Measurements from ENCODE around the gene CRYBG1. TPM values are rescaled to one million over a fixed set of nuclear protein-coding genes. Genes with fewer than 3 reads are reported as not detected.

CRYBG1 gene
- total and polyA plus RNA-seq, 2 of the 4 experiments (the other 2 are of a cell fraction) = 0.38 to 1.1 TPM

GRCh38 chr6:106617302-106617701 is 256.8 kb downstream of the CRYBG1 start:
- no peaks in the 10 kb centered on the region for H3K79me1 ChIP-seq (ENCODE audit: low read depth in 1 of 2, low read length in 2 of 2)
- ChIA-PET POLR2A (ENCODE audit: unreplicated experiment) (no interaction called here), CTCF (no interaction called here)
- no peaks in the 10 kb centered on the region for H3K9me3 ChIP-seq (ENCODE audit: control insufficient read depth, insufficient read depth, low read length)
- no peak overlapping the region for H2AK5ac ChIP-seq (ENCODE audit: low read depth, low read length)
- H3K27ac ChIP-seq (ENCODE audit: insufficient read depth, low read length) = no peak overlapping the region
- H4K5ac ChIP-seq (ENCODE audit: low read depth, low read length) = no peak overlapping the region
- no peak overlapping the region for H2AFZ ChIP-seq (replicated peaks; ENCODE audit: low read length, poor library complexity)
- H3K23ac ChIP-seq (ENCODE audit: low read depth, low read length) = no peak overlapping the region
- no TSS peak for BruUV-seq (replicated peaks)
- no peak overlapping the region for H4K91ac ChIP-seq (ENCODE audit: insufficient read depth, low read depth, low read length)
- H3K14ac ChIP-seq (replicated peaks; ENCODE audit: low read depth, low read length) = no peak overlapping the region
- no peak overlapping the region for H2AK9ac ChIP-seq (replicated peaks; ENCODE audit: low read depth, low read length, poor library complexity)
- no peak overlapping the region for H2BK15ac ChIP-seq (ENCODE audit: low read depth, low read length)
- no peak overlapping the region for H3K4me3 ChIP-seq (ENCODE audit: insufficient read depth, low read depth, low read length)
- H3K4me2 ChIP-seq (ENCODE audit: low read depth, low read length) = no peak overlapping the region
- no peak overlapping the region for H2BK120ac ChIP-seq (ENCODE audit: low read depth, low read length)
- no peaks in the 10 kb centered on the region for H3K27me3 ChIP-seq (ENCODE audit: control insufficient read depth, insufficient read depth, low read length)
- no peak overlapping the region for H3K18ac ChIP-seq (ENCODE audit: low read depth, low read length)
- H3K4ac ChIP-seq (ENCODE audit: low read depth, low read length) = no peak overlapping the region
- TF ChIP-seq SMC3 (IDR thresholded peaks at IDR 0.05; ENCODE audit: low read depth, low read length) (no peak), POLR2A (IDR thresholded peaks at IDR 0.05; ENCODE audit: low read depth, low read length) (no peak), RFX5 (IDR thresholded peaks at IDR 0.05; ENCODE audit: low read depth, low read length) (no peak), MXI1 (IDR thresholded peaks at IDR 0.05; ENCODE audit: borderline replicate concordance, low read depth, low read length) (no peak), USF2 (IDR thresholded peaks at IDR 0.05; ENCODE audit: low read depth, low read length) (no peak), FOS (IDR thresholded peaks at IDR 0.05; ENCODE audit: low read depth, low read length) (no peak), MAZ (IDR thresholded peaks at IDR 0.05; ENCODE audit: borderline replicate concordance, low read depth, low read length) (no peak)
- H4K20me1 ChIP-seq (ENCODE audit: insufficient read depth, low read length) = no peaks in the 10 kb centered on the region
- no peaks in the 10 kb centered on the region for H3K4me1 ChIP-seq (ENCODE audit: control insufficient read depth, insufficient read depth, low read length)
- H4K8ac ChIP-seq (ENCODE audit: low read depth in 2 of 2, low read length in 2 of 2) = no peak overlapping the region
- dilution Hi-C loops (cut with HindIII; ENCODE audit: low sequenced_read_pairs, unreplicated experiment) = no loop called here
- H3K36me3 ChIP-seq (ENCODE audit: control insufficient read depth, insufficient read depth, low read length) = peaks cover 1% of the 10 kb centered on the region; the same call in 1 of the 2 replicates
- no peak overlapping the region for H2BK20ac ChIP-seq (ENCODE audit: low read depth, low read length)
- no peak overlapping the region for H3K56ac ChIP-seq (ENCODE audit: extremely low read depth, insufficient read depth, low read length)
- intact Hi-C loops (cut with micrococcal nuclease) = no loop called here
- no peak overlapping the region for H2BK5ac ChIP-seq (ENCODE audit: low read depth, low read length, poor library complexity, severe bottlenecking)
- in situ Hi-C loops (cut with MboI; ENCODE audit: low sequenced_read_pairs) = no loop called here
- DNase-seq = no peak
- H3K9me1 ChIP-seq (ENCODE audit: insufficient read depth, low read length) = no peaks in the 10 kb centered on the region
- ATAC-seq (ENCODE audit: low read depth) = no peak
- H3K9ac ChIP-seq (ENCODE audit: low read depth, low read length) = no peak overlapping the region

Measured in IMR-90 (cell line).